ENCODE measurements around the gene CAMK2N1.

CAMK2N1 gene

GRCh38 chr1:20485527-20486456 lies at the start of gene CAMK2N1:
Gene CAMK2N1, minus strand, starts transcription at chr1:20486210. Its CDS starts 831 bp downstream, at chr1:20485379.
- H3K27me3 ChIP-seq (ENCODE audit: low read length), result no peaks in the 10 kb centered on the region; the same call in 1 of the 2 replicates
- no peaks in the 10 kb centered on the region for H3F3A ChIP-seq (ENCODE audit: insufficient read depth)
- TF ChIP-seq CTCF (IDR thresholded peaks at IDR 0.05; ENCODE audit: insufficient read depth, low read length, poor library complexity, severe bottlenecking) (no peak), EZH2phosphoT487 (conservative IDR thresholded peaks at IDR 0.05; ENCODE audit: low read length) (no peak)
- H3K79me2 ChIP-seq (ENCODE audit: insufficient read depth, low read length), result no peaks in the 10 kb centered on the region
- no peaks in the 10 kb centered on the region for H3K9me3 ChIP-seq (ENCODE audit: insufficient read depth, low read length)
- no peak within 1 kb of the TSS for H3K4me3 ChIP-seq (ENCODE audit: insufficient read depth, low read length, poor library complexity, severe bottlenecking)
- no peak within 1 kb of the TSS for H3K27ac ChIP-seq (ENCODE audit: low read depth, low read length)
- H3K36me3 ChIP-seq (ENCODE audit: low read length), result no peaks in the 10 kb centered on the region
- no peak within 1 kb of the TSS for H3K9ac ChIP-seq (ENCODE audit: low read length)
- H2AFZ ChIP-seq (ENCODE audit: low read depth, low read length, severe bottlenecking), result no peak within 1 kb of the TSS
- H4K20me1 ChIP-seq (ENCODE audit: low read depth, low read length), result no peaks in the 10 kb centered on the region
- no peaks in the 10 kb centered on the region for H3K9me2 ChIP-seq (replicated peaks; ENCODE audit: insufficient read depth, low read length)
- peak within 1 kb of the TSS; percentile 41 for H3K4me2 ChIP-seq (ENCODE audit: low read depth, low read length, poor library complexity, severe bottlenecking)

GRCh38 chr1:20534659-20535417 lies 48.8 kb upstream of the CAMK2N1 start:
- Histone ChIP-seq H4K20me1 (ENCODE audit: low read depth, low read length) (no peaks in the 10 kb centered on the region), H3K36me3 (ENCODE audit: low read length) (no peaks in the 10 kb centered on the region), H3F3A (ENCODE audit: insufficient read depth) (no peaks in the 10 kb centered on the region), H3K79me2 (ENCODE audit: insufficient read depth, low read length) (no peaks in the 10 kb centered on the region), H2AFZ (ENCODE audit: low read depth, low read length, severe bottlenecking) (no peak overlapping the region), H3K9ac (ENCODE audit: low read length) (no peak overlapping the region), H3K9me2 (replicated peaks; ENCODE audit: insufficient read depth, low read length) (no peaks in the 10 kb centered on the region), H3K9me3 (ENCODE audit: insufficient read depth, low read length) (no peaks in the 10 kb centered on the region), H3K4me3 (ENCODE audit: insufficient read depth, low read length, poor library complexity, severe bottlenecking) (no peak overlapping the region), H3K27me3 (ENCODE audit: low read length) (no peaks in the 10 kb centered on the region), H3K4me2 (ENCODE audit: low read depth, low read length, poor library complexity, severe bottlenecking) (no peak overlapping the region), H3K27ac (ENCODE audit: low read depth, low read length) (no peak overlapping the region)
- TF ChIP-seq CTCF (IDR thresholded peaks at IDR 0.05; ENCODE audit: insufficient read depth, low read length, poor library complexity, severe bottlenecking), result no peak
- no peak for TF ChIP-seq EZH2phosphoT487 (conservative IDR thresholded peaks at IDR 0.05; ENCODE audit: low read length)

- no peak overlapping the region for H3K9ac ChIP-seq (ENCODE audit: low read length)
Measured at GRCh38 chr1:20533635-20534034, 47.6 kb upstream of the CAMK2N1 start.

More at GRCh38 chr1:20533635-20534034, 47.6 kb upstream of the CAMK2N1 start:
- Histone ChIP-seq H3K9me3 (ENCODE audit: insufficient read depth, low read length) (no peaks in the 10 kb centered on the region), H3K79me2 (ENCODE audit: insufficient read depth, low read length) (no peaks in the 10 kb centered on the region), H3K27ac (ENCODE audit: low read depth, low read length) (no peak overlapping the region), H2AFZ (ENCODE audit: low read depth, low read length, severe bottlenecking) (no peak overlapping the region), H3F3A (ENCODE audit: insufficient read depth) (no peaks in the 10 kb centered on the region), H3K4me3 (ENCODE audit: insufficient read depth, low read length, poor library complexity, severe bottlenecking) (no peak overlapping the region), H3K27me3 (ENCODE audit: low read length) (no peaks in the 10 kb centered on the region), H4K20me1 (ENCODE audit: low read depth, low read length) (no peaks in the 10 kb centered on the region), H3K9me2 (replicated peaks; ENCODE audit: insufficient read depth, low read length) (no peaks in the 10 kb centered on the region), H3K36me3 (ENCODE audit: low read length) (no peaks in the 10 kb centered on the region), H3K4me2 (ENCODE audit: low read depth, low read length, poor library complexity, severe bottlenecking) (no peak overlapping the region)
- no peak for TF ChIP-seq CTCF (IDR thresholded peaks at IDR 0.05; ENCODE audit: insufficient read depth, low read length, poor library complexity, severe bottlenecking)

All from SU-DHL-6 (cell line).